Measurements from ENCODE around the gene RASA3. TPM values are rescaled to one million over a fixed set of nuclear protein-coding genes. Genes with fewer than 3 reads are reported as not detected.

RASA3 gene
- total RNA-seq, 5 donors from 2014 or later (not counting 1 experiment from before 2014, with no cell fraction given): 223 to 267 (median 238) TPM

- whole genome bisulfite sequencing (ENCODE audit: insufficient coverage): 95% methylated on average over 10 of the region's 18 CpGs
- no peak overlapping the region for H3K27ac Mint-ChIP-seq
- no peak overlapping the region for H3K4me3 Mint-ChIP-seq
- peaks cover 3 to 16% (median 13%) of the 10 kb centered on the region in 3 donors for H3K4me1 Mint-ChIP-seq
- H3K9me3 Mint-ChIP-seq: peaks cover 0 to 3% (median 0%) of the 10 kb centered on the region in 3 donors
- peaks cover 15 to 38% of the 10 kb centered on the region in 2 donors for H3K36me3 ChIP-seq (ENCODE audit: control insufficient read depth in 2 of 2, extremely low read depth in 1 of 2, insufficient read depth in 1 of 2, low read length in 1 of 2)
- ChIA-PET POLR2A (no interaction called here), CTCF (interaction anchor here in 1 of 2 donors (0.6 kb wide), 1 partner anchor 23 kb away, joined by 4 read pairs; no protein-coding TSS in a partner anchor)
- H3K27ac ChIP-seq (ENCODE audit: low read length): no peak overlapping the region
- peaks cover 0 to 18% of the 10 kb centered on the region in 2 experiments for H3K4me1 ChIP-seq (ENCODE audit: control insufficient read depth in 1 of 2, extremely low read depth in 1 of 2, insufficient read depth in 2 of 2, low read length in 2 of 2)
- ATAC-seq (replicated peaks in 1 of 4) (no peak), DNase-seq (no peak)
- no peak overlapping the region for H3K4me3 ChIP-seq (ENCODE audit: control insufficient read depth in 1 of 2, extremely low read depth in 1 of 2, low read length in 1 of 2)
- no peaks in the 10 kb centered on the region for H3K27me3 Mint-ChIP-seq
- H3K36me3 Mint-ChIP-seq: peaks cover 24% of the 10 kb centered on the region
- no peaks in the 10 kb centered on the region for H3K27me3 ChIP-seq (replicated peaks in 1 of 2; ENCODE audit: control insufficient read depth in 2 of 2, extremely low read depth in 1 of 2, insufficient read depth in 2 of 2, low read length in 1 of 2)
- H3K9me3 ChIP-seq: no peaks in the 10 kb centered on the region
These were observed 179.4 kb downstream of the RASA3 start for GRCh38 chr13:113952983-113953520.

- CTCF ChIA-PET: no interaction called here
- Mint-ChIP-seq H3K4me1 (peaks cover 5 to 19% (median 15%) of the 10 kb centered on the region in 3 donors), H3K36me3 (peaks cover 20% of the 10 kb centered on the region), H3K9me3 (peaks cover 0 to 3% (median 0%) of the 10 kb centered on the region in 3 donors), H3K4me3 (no peak overlapping the region), H3K27me3 (no peaks in the 10 kb centered on the region), H3K27ac (peak overlapping the region in 1 of 2 donors; percentile 58)
- no peaks in the 10 kb centered on the region for H3K9me3 ChIP-seq
- DNase-seq (no peak), ATAC-seq (replicated peaks in 1 of 4) (no peak)
- H3K27ac ChIP-seq (ENCODE audit: low read length): no peak overlapping the region
- no peak overlapping the region for H3K4me3 ChIP-seq (ENCODE audit: control insufficient read depth in 1 of 2, extremely low read depth in 1 of 2, low read length in 1 of 2)
- H3K4me1 ChIP-seq (ENCODE audit: control insufficient read depth in 1 of 2, extremely low read depth in 1 of 2, insufficient read depth in 2 of 2, low read length in 2 of 2): peaks cover 0 to 18% of the 10 kb centered on the region in 2 experiments
- H3K27me3 ChIP-seq (replicated peaks in 1 of 2; ENCODE audit: control insufficient read depth in 2 of 2, extremely low read depth in 1 of 2, insufficient read depth in 2 of 2, low read length in 1 of 2): no peaks in the 10 kb centered on the region
- peaks cover 15 to 38% of the 10 kb centered on the region in 2 donors for H3K36me3 ChIP-seq (ENCODE audit: control insufficient read depth in 2 of 2, extremely low read depth in 1 of 2, insufficient read depth in 1 of 2, low read length in 1 of 2)
- POLR2A ChIA-PET: no interaction called here
- 93% methylated on average over 34 of the region's 42 CpGs for WGBS (ENCODE audit: insufficient coverage)
These were observed 180.1 kb downstream of the RASA3 start for GRCh38 chr13:113952151-113952982.

- no peaks in the 10 kb centered on the region for H3K9me3 ChIP-seq
- Mint-ChIP-seq H3K9me3 (peaks cover 0 to 3% (median 0%) of the 10 kb centered on the region in 3 donors), H3K4me3 (no peak overlapping the region), H3K36me3 (peaks cover 20% of the 10 kb centered on the region), H3K27ac (peak overlapping the region in 1 of 2 donors; percentile 58), H3K4me1 (peaks cover 5 to 19% (median 15%) of the 10 kb centered on the region in 3 donors), H3K27me3 (no peaks in the 10 kb centered on the region)
- WGBS (ENCODE audit: insufficient coverage): 61% methylated on average over 31 of the region's 42 CpGs
- H3K27ac ChIP-seq (ENCODE audit: low read length): no peak overlapping the region
- peak in 3 of 4 experiments; percentile 50 to 67 (median 64) for ATAC-seq (replicated peaks in 1 of 4)
- peaks cover 0 to 18% of the 10 kb centered on the region in 2 experiments for H3K4me1 ChIP-seq (ENCODE audit: control insufficient read depth in 1 of 2, extremely low read depth in 1 of 2, insufficient read depth in 2 of 2, low read length in 2 of 2)
- ChIA-PET POLR2A (no interaction called here), CTCF (no interaction called here)
- peaks cover 11 to 38% of the 10 kb centered on the region in 2 donors for H3K36me3 ChIP-seq (ENCODE audit: control insufficient read depth in 2 of 2, extremely low read depth in 1 of 2, insufficient read depth in 1 of 2, low read length in 1 of 2)
- H3K27me3 ChIP-seq (replicated peaks in 1 of 2; ENCODE audit: control insufficient read depth in 2 of 2, extremely low read depth in 1 of 2, insufficient read depth in 2 of 2, low read length in 1 of 2): no peaks in the 10 kb centered on the region
- DNase-seq: peak in 27 of 35 experiments; percentile 15 to 53 (median 31)
- H3K4me3 ChIP-seq (ENCODE audit: control insufficient read depth in 1 of 2, extremely low read depth in 1 of 2, low read length in 1 of 2): no peak overlapping the region
These were observed 181.0 kb downstream of the RASA3 start for GRCh38 chr13:113951246-113951999.

GRCh38 chr13:113950451-113951245 is 181.8 kb downstream of the RASA3 start:
- H3K27ac ChIP-seq (ENCODE audit: low read length): no peak overlapping the region
- H3K4me3 Mint-ChIP-seq: no peak overlapping the region
- DNase-seq: no peak
- no peaks in the 10 kb centered on the region for H3K27me3 ChIP-seq (replicated peaks in 1 of 2; ENCODE audit: control insufficient read depth in 2 of 2, extremely low read depth in 1 of 2, insufficient read depth in 2 of 2, low read length in 1 of 2)
- H3K27me3 Mint-ChIP-seq: no peaks in the 10 kb centered on the region
- peaks cover 12% of the 10 kb centered on the region for H3K36me3 Mint-ChIP-seq
- peak overlapping the region in 1 of 2 donors; percentile 8 for H3K27ac Mint-ChIP-seq
- H3K4me3 ChIP-seq (ENCODE audit: control insufficient read depth in 1 of 2, extremely low read depth in 1 of 2, low read length in 1 of 2): no peak overlapping the region
- peaks cover 0 to 18% of the 10 kb centered on the region in 2 experiments for H3K4me1 ChIP-seq (ENCODE audit: control insufficient read depth in 1 of 2, extremely low read depth in 1 of 2, insufficient read depth in 2 of 2, low read length in 2 of 2)
- POLR2A ChIA-PET: no interaction called here
- H3K9me3 Mint-ChIP-seq: no peaks in the 10 kb centered on the region
- CTCF ChIA-PET: no interaction called here
- WGBS (ENCODE audit: insufficient coverage): 62% methylated on average over 11 of the region's 24 CpGs
- peaks cover 8 to 31% of the 10 kb centered on the region in 2 donors for H3K36me3 ChIP-seq (ENCODE audit: control insufficient read depth in 2 of 2, extremely low read depth in 1 of 2, insufficient read depth in 1 of 2, low read length in 1 of 2)
- peaks cover 5 to 22% (median 10%) of the 10 kb centered on the region in 3 donors for H3K4me1 Mint-ChIP-seq
- peak in 2 of 4 experiments; percentile 8 to 28 for ATAC-seq (replicated peaks in 1 of 4)
- H3K9me3 ChIP-seq: no peaks in the 10 kb centered on the region

GRCh38 chr13:113949546-113949945 is 182.9 kb downstream of the RASA3 start:
- H3K27me3 Mint-ChIP-seq: no peaks in the 10 kb centered on the region
- 92% methylated on average over 4 of the region's 5 CpGs for WGBS (ENCODE audit: insufficient coverage)
- no peaks in the 10 kb centered on the region for H3K27me3 ChIP-seq (replicated peaks in 1 of 2; ENCODE audit: control insufficient read depth in 2 of 2, extremely low read depth in 1 of 2, insufficient read depth in 2 of 2, low read length in 1 of 2)
- peaks cover 0 to 18% of the 10 kb centered on the region in 2 experiments for H3K4me1 ChIP-seq (ENCODE audit: control insufficient read depth in 1 of 2, extremely low read depth in 1 of 2, insufficient read depth in 2 of 2, low read length in 2 of 2)
- H3K4me3 Mint-ChIP-seq: no peak overlapping the region
- CTCF ChIA-PET: no interaction called here
- H3K4me3 ChIP-seq (ENCODE audit: control insufficient read depth in 1 of 2, extremely low read depth in 1 of 2, low read length in 1 of 2): no peak overlapping the region
- H3K27ac Mint-ChIP-seq: no peak overlapping the region
- H3K36me3 Mint-ChIP-seq: peaks cover 1% of the 10 kb centered on the region
- H3K4me1 Mint-ChIP-seq: peaks cover 5 to 22% (median 10%) of the 10 kb centered on the region in 3 donors
- ATAC-seq (replicated peaks in 1 of 4): no peak
- H3K9me3 ChIP-seq: no peaks in the 10 kb centered on the region
- peaks cover 8 to 20% of the 10 kb centered on the region in 2 donors for H3K36me3 ChIP-seq (ENCODE audit: control insufficient read depth in 2 of 2, extremely low read depth in 1 of 2, insufficient read depth in 1 of 2, low read length in 1 of 2)
- H3K27ac ChIP-seq (ENCODE audit: low read length): no peak overlapping the region
- H3K9me3 Mint-ChIP-seq: no peaks in the 10 kb centered on the region
- POLR2A ChIA-PET: no interaction called here
- no peak for DNase-seq
